Rectal smooth muscle tissue (tissue), 1 donor: Measurements from ENCODE around the gene LINC01488.

Experiments
- H3K27ac ChIP-seq: one replicate; pipeline ENCODE4 v1.7.0; 2013; ENCODE audit warnings: low read depth, low read length, inconsistent platforms
- H3K27me3 ChIP-seq: one replicate; pipeline ENCODE4 v1.7.0; 2013; ENCODE audit warnings: low read length; ENCODE audit not compliant: control insufficient read depth, insufficient read depth
- H3K36me3 ChIP-seq: one replicate; pipeline ENCODE4 v1.7.0; 2013; ENCODE audit warnings: low read length; ENCODE audit not compliant: control insufficient read depth, insufficient read depth
- H3K4me1 ChIP-seq: one replicate; pipeline ENCODE4 v1.7.0; 2013; ENCODE audit warnings: low read length; ENCODE audit not compliant: control insufficient read depth, insufficient read depth
- H3K4me3 ChIP-seq: one replicate; pipeline ENCODE4 v1.7.0; 2013; ENCODE audit warnings: low read length
- H3K9ac ChIP-seq: one replicate; pipeline ENCODE4 v1.7.0; 2013; ENCODE audit warnings: low read length

Gene LINC01488

DNA sequence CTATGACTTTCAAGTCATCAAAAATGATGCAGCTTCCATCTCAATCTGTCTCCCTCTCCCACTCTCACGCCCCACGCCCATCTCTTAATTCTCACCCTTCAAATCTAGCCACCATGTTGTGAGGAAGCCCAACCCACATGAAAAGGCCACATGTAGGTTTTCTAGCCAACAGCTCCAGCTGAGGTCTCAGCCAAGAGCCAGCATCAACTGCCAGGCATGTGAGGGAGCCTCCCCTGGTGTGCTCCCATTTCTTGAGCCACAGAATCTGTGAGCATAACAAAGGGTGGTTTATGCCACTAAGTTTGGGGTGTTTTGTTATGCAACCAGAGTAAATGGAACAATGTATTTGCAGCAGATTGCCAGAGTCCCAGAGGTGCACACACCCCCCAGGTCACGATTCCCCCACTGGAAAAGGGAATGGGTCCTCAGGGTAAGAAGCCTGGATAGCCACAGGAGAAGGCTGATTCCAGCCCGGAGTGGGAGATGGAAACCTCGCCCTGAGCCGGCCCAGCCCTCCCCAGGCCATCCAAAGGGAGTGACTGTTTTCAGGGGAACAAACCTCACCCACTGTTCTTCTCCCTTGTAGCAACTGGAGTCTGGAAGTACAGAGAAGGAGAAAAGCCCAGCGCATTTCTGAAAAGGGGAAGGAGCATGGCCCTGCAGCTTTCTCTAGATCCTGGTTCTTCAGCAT is 20.0 kb upstream of the LINC01488 start:
- Histone ChIP-seq H3K9ac (no peak overlapping the region), H3K27me3 (no peaks in the 10 kb centered on the region), H3K36me3 (no peaks in the 10 kb centered on the region), H3K4me3 (no peak overlapping the region), H3K4me1 (peaks cover 2% of the 10 kb centered on the region), H3K27ac (no peak overlapping the region)

DNA sequence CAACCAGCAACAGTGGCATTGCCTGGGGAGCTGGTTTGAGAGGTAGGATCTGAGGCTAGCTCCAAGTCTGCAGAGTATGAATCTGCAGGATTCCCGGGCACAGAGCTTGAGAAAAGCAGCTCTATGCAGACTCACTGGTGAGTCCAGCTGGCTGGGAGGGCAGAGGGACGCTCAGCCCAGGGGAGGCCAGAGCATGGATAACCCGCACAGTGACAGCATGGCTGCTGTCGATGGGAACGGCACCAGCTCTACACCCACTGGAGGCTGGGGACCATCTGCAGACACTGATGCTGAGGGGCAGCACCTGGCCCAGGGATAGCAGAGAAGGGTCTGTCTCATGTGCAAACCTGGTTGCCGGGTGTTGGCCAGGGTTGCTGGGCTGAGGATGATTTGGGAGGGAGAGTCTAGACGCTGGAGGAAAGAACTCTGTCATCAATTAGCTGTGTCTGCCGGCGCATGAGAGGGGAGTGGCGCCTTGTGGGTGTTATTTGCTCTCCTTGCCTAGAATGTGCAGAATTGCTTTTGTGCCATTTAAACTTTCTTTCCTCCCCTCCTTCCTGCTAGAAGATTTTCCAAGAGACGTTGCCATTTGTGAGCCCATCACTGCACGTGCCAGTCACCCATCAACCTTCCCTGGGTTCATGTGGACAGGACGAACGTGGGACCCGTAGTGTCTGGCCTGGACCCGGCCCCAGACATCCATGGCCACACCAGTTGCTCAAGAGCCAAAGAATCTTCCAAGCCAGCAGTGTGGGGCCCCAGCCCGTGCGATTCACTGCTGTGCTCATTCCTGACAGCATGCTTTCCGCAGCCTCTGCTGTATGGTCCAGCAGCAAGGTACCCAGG is 19.1 kb upstream of the LINC01488 start:
- H3K36me3 ChIP-seq, result no peaks in the 10 kb centered on the region
- H3K27ac ChIP-seq, result no peak overlapping the region
- H3K4me1 ChIP-seq, result peaks cover 2% of the 10 kb centered on the region
- H3K9ac ChIP-seq, result no peak overlapping the region
- no peak overlapping the region for H3K4me3 ChIP-seq
- H3K27me3 ChIP-seq, result no peaks in the 10 kb centered on the region

DNA sequence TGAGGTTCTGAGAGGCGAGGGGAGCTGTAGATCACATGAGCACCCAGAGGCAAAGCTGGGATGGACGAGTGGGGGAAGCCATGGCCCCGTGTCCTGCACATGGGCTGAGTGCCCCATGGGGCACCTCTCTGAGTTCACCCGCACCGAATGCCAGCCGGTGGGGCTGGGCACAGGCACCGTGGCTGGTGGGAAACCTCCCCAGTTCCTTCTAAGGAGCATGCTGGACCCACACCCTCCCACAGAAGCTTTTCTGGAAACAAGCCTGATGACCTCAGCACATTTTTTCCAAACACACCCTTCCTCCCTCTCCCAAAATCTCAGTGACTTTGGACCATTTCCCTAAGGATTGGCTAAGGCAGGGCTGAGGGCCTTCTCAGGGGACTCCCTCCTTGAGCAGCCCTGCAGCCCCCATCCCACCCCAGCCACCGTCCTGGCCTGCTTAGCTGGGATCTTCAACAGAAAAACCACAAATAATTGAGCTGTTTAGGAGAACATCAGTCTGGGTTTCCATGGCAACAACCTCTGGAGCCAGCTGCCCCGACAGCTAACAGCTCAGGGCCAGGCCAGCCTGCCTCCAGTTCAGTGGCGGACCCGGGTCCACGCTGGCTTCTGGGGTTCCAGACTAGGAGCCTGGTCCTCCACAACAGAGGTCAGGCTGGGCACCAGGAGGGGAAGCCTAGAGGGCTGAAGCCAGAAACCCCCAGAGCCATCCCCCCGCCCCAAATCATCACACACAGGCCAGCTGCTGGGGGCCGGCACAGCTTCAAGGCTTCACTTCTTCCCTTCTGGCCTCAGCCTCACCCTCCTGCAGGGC is 18.1 kb upstream of the LINC01488 start:
- Histone ChIP-seq H3K27me3 (no peaks in the 10 kb centered on the region), H3K4me1 (peaks cover 2% of the 10 kb centered on the region), H3K4me3 (no peak overlapping the region), H3K27ac (no peak overlapping the region), H3K36me3 (no peaks in the 10 kb centered on the region), H3K9ac (no peak overlapping the region)

DNA sequence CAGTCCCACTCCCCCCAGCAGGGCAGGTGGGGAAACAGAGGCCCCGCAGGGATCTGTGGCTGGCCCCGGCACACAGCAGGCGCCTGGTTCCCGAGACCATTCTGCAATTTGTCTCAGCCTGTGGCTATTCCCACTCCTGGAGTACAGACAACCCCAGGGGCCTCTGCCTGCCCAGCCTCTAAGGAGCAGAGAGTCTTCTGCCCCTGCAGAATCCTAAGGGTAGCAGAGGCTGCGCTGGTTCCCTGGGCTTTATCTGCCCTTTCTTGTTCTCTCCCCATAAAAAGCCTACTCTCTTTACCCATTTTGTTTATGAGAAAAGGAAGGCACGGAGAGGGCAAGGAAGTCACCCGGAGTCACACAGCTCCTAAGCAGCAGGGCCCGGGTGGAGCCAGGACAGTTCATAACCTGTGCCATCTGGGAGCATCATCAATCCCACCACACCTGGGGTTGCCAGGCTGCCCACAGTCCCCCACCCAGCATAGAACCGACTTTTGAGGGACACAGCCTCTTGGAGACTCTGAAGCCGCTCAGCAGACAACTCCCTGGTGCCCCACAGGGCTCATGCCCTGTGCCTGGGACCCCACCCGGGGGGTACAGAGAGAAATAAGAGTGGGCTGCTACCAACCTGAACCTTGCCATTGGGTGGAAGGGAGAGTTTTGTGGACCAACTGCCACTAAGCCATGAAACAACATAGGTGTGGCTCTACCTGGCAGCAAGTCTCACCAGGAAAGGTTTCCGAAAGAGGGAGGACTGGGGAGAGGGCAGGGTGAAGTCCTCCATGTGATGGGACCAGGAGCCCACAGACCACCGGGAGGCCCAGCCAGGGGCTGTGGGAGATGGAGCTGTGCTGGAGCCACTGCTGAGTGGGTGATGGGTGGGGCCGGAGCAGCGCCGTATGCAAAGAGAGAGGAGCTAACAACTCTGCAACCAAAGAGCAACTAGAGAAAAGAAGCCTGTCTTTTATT is 17.2 kb upstream of the LINC01488 start:
- H3K27ac ChIP-seq, result no peak overlapping the region
- no peak overlapping the region for H3K4me3 ChIP-seq
- no peaks in the 10 kb centered on the region for H3K27me3 ChIP-seq
- H3K4me1 ChIP-seq, result peaks cover 2% of the 10 kb centered on the region
- H3K9ac ChIP-seq, result no peak overlapping the region
- no peaks in the 10 kb centered on the region for H3K36me3 ChIP-seq

DNA sequence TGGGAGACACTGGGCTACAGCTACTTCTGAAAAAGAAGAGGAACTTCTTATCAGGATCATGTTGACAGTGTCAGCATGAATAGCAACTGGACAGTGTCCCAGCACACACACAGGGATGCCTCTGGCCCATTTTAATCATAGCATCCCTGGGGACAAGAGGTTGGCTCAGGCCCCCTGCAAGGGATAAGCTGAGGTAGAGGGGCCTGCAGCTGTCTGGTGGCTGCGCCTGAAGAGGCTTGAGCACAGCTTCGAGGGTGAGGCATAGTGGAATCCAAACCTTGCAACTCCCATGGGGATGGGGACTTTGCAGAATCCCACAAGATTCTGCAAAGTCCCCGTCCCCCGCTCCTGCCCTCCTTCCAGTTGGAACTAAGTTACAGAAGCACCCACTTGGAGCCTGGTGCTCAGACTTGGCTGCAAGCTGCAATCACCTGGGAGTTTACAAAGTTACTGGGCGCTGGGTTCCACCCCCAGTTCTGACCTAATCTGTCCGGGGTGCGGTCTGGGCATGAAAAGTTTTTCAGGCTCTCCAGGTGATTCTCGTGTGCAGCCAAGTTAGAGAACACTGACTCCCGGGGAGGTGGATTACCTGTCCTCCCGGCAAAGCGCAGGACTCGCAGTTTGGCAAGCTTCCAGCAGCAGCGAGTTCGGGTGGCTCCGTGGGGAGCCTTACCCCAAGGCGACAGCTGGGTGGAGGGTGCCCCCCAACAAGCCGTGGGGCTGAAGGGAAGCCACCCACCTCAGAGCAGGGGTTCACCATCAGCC is 16.0 kb upstream of the LINC01488 start:
- Histone ChIP-seq H3K9ac (no peak overlapping the region), H3K27me3 (no peaks in the 10 kb centered on the region), H3K4me3 (no peak overlapping the region), H3K4me1 (peaks cover 2% of the 10 kb centered on the region), H3K27ac (no peak overlapping the region), H3K36me3 (no peaks in the 10 kb centered on the region)

DNA sequence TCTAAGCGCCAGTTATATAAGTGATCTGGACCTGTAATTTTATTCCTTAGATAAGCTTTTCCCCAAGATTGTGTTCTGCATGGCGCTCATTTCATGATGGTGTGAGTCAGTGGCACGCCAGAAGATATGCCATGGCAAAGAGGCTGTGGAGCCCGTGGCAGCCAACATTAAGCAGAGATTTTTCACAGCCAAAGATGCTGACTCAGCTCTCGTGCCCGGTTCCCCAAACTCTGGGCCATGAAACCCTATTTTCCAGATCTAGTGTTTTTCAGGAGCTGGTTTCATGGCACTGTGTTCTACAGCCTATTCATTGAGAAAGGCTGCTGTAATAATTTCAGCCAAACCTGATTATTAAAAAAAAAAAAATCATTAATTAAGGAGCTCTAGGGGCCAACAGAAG is 15.4 kb upstream of the LINC01488 start:
- no peak overlapping the region for H3K9ac ChIP-seq
- H3K27me3 ChIP-seq, result no peaks in the 10 kb centered on the region
- no peaks in the 10 kb centered on the region for H3K36me3 ChIP-seq
- H3K4me3 ChIP-seq, result no peak overlapping the region
- H3K27ac ChIP-seq, result no peak overlapping the region
- H3K4me1 ChIP-seq, result peaks cover 2% of the 10 kb centered on the region

DNA sequence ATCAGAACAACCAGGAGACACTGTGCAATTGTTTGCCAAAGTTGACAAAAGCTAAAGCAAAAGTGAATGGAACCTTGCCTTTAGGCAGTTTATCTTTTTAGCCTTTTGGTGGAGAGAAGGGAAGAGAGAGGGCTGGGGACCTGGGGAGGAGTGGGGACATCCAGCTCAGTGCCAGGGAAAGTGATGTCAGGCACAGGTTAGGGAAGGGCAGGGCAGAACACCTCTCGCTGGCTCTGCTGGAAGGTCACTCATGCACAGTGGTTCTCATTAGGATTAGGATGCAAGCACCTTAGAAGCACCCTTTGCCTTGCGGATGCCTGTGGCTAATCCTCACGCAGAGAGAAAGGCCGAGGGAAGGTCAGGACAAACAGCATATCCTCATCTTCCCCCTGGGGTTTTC is 14.3 kb upstream of the LINC01488 start:
- H3K27ac ChIP-seq, result no peak overlapping the region
- H3K4me1 ChIP-seq, result peaks cover 2% of the 10 kb centered on the region
- no peak overlapping the region for H3K4me3 ChIP-seq
- H3K9ac ChIP-seq, result no peak overlapping the region
- H3K36me3 ChIP-seq, result no peaks in the 10 kb centered on the region
- no peaks in the 10 kb centered on the region for H3K27me3 ChIP-seq

DNA sequence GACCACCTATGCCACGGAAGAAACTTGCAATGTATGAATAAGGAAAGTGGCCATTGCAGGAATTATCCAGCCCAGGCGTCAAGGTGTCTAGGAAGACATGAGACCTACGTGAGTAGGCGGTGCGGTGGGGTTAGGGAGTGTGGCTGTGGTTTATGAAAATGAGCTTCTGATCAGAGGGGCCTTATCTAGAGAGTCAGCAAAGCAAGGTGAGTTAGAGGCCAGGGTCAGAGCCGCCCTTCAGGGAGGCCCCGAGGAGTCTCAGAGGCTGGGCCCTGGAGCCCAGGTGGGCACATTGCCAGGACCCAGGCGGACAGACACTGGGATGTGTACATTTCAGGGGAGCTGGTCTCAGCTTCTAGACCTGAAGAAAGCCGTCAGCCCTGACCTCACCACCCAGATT is 13.8 kb upstream of the LINC01488 start:
- no peak overlapping the region for H3K27ac ChIP-seq
- H3K9ac ChIP-seq, result no peak overlapping the region
- no peaks in the 10 kb centered on the region for H3K27me3 ChIP-seq
- H3K36me3 ChIP-seq, result no peaks in the 10 kb centered on the region
- peaks cover 2% of the 10 kb centered on the region for H3K4me1 ChIP-seq
- no peak overlapping the region for H3K4me3 ChIP-seq

DNA sequence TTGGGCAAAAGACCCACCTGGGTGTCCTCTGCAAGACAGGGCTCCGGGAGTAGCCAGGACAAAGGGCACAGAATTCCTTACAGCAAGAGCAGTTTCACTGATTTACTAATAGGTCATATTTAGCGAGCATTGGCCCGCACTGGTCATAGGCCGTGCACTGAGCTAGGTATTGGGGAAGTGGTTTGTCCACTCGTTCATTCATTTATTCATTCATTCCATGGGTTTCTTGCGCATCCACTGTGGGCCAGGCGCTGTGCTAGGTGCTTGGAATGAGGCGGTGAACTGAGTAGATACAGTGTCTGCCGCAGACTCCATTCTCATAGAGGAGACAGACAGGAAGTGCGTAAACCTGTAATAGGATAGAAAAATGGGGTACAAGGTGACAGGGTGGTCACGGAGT is 13.2 kb upstream of the LINC01488 start:
- Histone ChIP-seq H3K4me1 (peaks cover 2% of the 10 kb centered on the region), H3K27ac (no peak overlapping the region), H3K4me3 (no peak overlapping the region), H3K27me3 (no peaks in the 10 kb centered on the region), H3K9ac (no peak overlapping the region), H3K36me3 (no peaks in the 10 kb centered on the region)

DNA sequence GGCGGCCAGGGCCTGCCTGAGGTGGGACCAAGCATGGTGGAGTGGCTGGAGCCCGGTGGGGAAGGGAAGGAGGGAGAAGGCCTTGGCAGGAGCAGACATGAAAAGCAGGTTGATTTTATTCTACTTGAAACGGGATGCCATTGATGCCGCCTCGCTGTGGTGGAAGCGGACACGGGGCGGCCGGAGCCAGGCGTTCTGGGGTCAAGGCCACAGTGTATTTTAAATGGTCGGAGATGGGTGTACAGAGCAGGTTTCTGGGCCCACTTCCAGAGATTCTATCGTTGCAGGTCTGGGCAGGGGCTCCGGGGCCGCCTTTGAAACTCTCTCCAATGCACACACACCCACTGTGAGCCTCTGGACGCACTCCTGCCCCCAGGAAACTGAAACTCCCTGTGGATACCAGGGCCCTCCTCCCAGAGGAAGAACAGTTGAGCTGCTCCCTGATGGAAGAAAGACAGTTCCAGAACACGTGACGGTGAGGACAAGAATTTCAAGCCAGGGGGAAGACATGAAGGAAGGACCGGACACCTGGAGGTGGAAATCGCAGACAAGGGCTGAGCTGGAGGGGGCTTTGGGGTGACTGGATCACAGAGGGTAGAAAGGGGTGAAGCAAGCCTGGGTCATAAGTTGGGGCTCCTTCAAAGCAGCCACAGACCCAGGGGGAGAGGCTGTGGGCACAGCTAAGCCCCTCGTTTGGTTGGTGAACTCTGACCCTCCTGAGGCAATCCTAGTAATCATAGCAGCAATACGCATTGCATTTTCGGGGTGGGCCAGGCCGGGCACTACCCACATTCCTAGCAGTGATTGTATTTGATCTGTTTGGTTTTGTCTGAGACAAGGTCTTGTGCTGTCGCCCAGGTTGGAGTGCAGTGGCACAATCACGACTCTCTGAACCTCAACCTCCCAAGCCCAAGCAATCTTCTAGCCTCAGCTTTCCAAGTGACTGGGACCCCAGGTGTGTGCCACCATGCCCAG is 12.3 kb upstream of the LINC01488 start:
- no peak overlapping the region for H3K9ac ChIP-seq
- no peak overlapping the region for H3K27ac ChIP-seq
- no peak overlapping the region for H3K4me3 ChIP-seq
- H3K27me3 ChIP-seq, result no peaks in the 10 kb centered on the region
- H3K4me1 ChIP-seq, result no peaks in the 10 kb centered on the region
- H3K36me3 ChIP-seq, result no peaks in the 10 kb centered on the region
